Activated T-cell treated with anti-CD3 and anti-CD28 coated beads, Interleukin-2, amount 50 U/mL, for 48 hours (primary cell): ENCODE results near the gene VAMP1.

Experiments used
- DNase-seq, 2 experiments: peaks; one replicate each; pipeline ENCODE4 v3.0.0-alpha.2; 2020

Gene VAMP1

GRCh38 chr12:6424008-6424347 lies 46.5 kb downstream of the VAMP1 start:
- no peak for DNase-seq

- DNase-seq, result peak; percentile 82 to 83
Observed at GRCh38 chr12:6423267-6424007, 47.0 kb downstream of the VAMP1 start.

GRCh38 chr12:6420364-6420763 lies 50.1 kb downstream of the VAMP1 start:
- DNase-seq, result no peak

GRCh38 chr12:6418796-6419195 lies 51.7 kb downstream of the VAMP1 start:
- no peak for DNase-seq

- DNase-seq, result no peak
Observed at GRCh38 chr12:6416596-6416995, 53.9 kb downstream of the VAMP1 start.
